Activated T-helper 2 cell treated with anti-CD3 and anti-CD28 coated beads, Interferon-gamma antibody, Interleukin-2, Interleukin-4, amounts not matched to agents 10 μg/mL and 5 μg/mL and 100 μg/mL, durations not matched to agents 14 hours and 24 hours and 36 hours (primary cell): ENCODE data around the gene LRIG1. TPM values are rescaled to one million over a fixed set of nuclear protein-coding genes. Genes with fewer than 3 reads are reported as not detected.

Experiments used
- DNase-seq: peaks from one replicate; pipeline ENCODE4 v3.0.0; 2021; ENCODE audit warnings: low spot score
- H3K27ac Mint-ChIP-seq: one replicate; pipeline ENCODE4 v1.8.0; 2021; ENCODE audit warnings: mixed read lengths
- H3K27me3 Mint-ChIP-seq: one replicate; pipeline ENCODE4 v1.8.0; 2021; ENCODE audit warnings: low read depth, mixed read lengths
- H3K36me3 Mint-ChIP-seq: one replicate; pipeline ENCODE4 v1.8.0; 2021; ENCODE audit warnings: low read depth, mixed read lengths
- H3K4me1 Mint-ChIP-seq: one replicate; pipeline ENCODE4 v1.8.0; 2021; ENCODE audit warnings: low read depth, mixed read lengths
- H3K4me3 Mint-ChIP-seq: one replicate; pipeline ENCODE4 v1.8.0; 2021; ENCODE audit warnings: low read depth, mild to moderate bottlenecking, moderate library complexity, mixed read lengths
- H3K9me3 Mint-ChIP-seq: one replicate; pipeline ENCODE4 v1.8.0; 2021; ENCODE audit warnings: mixed read lengths
- intact Hi-C: fragments of 100-400 bp; cut with micrococcal nuclease; formaldehyde crosslinking; loops from one replicate; pipeline ENCODE4 v1.15.1; 2023
- total RNA-seq: library from RNA; stranded (reverse); gene quantifications from 2 replicates; pipeline ENCODE4 v1.2.3, GENCODE V29; 2022

Gene LRIG1
- total RNA-seq, 1 donor from 2014 or later: 42.5 TPM

- peaks cover 94% of the 10 kb centered on the region for H3K36me3 Mint-ChIP-seq
- H3K9me3 Mint-ChIP-seq: no peaks in the 10 kb centered on the region
- intact Hi-C loops: no loop called here
- DNase-seq: no peak
- H3K4me3 Mint-ChIP-seq: no peak overlapping the region
- H3K27ac Mint-ChIP-seq: no peak overlapping the region
- no peaks in the 10 kb centered on the region for H3K27me3 Mint-ChIP-seq
- peaks cover 18% of the 10 kb centered on the region for H3K4me1 Mint-ChIP-seq
These were observed 118.7 kb downstream of the LRIG1 start for GRCh38 chr3:66382142-66382541.

- H3K4me3 Mint-ChIP-seq: no peak overlapping the region
These were observed 119.2 kb downstream of the LRIG1 start for GRCh38 chr3:66381626-66382025.

DNA sequence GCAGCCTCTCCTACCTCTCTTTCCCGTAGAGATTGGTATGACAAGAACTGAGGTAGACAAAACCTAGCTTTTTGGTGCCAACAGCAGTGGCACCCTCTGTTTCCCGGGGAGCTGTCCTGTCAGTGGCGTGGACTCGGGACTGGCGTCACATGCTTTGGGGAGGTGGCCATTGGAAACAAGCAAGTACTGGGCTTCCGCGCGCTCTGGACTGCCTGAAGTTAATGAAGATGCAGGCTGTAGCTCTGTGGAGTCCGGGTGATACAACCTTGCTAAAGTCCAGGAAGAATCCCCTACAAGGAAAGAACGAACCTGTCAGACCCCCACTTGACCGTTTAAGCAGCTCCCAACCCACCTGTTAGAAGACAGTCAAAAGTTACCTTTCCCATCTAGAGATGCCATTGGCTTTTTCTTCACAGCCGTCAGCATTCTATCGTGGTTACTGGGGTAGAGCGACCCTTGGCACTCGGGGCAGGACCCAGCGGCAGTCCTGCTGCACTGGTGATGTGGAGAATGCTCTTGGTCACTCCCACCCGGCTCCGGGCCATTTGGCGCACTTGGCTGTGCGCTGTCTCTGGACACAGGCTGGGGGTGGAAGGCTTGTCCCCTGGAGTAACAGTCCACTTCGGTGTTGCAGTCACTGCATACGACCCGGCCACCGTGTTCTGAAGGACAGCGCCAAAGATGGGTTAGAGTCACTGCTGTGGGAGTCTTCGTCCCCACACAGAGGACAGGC is 120.5 kb downstream of the LRIG1 start:
- Mint-ChIP-seq H3K36me3 (peaks cover 93% of the 10 kb centered on the region), H3K27ac (no peak overlapping the region)

More at GRCh38 chr3:66381626-66382025, 119.2 kb downstream of the LRIG1 start:
- Mint-ChIP-seq H3K4me1 (peaks cover 18% of the 10 kb centered on the region), H3K9me3 (no peaks in the 10 kb centered on the region), H3K27me3 (no peaks in the 10 kb centered on the region), H3K36me3 (peaks cover 94% of the 10 kb centered on the region), H3K27ac (no peak overlapping the region)
- intact Hi-C loops: no loop called here
- DNase-seq: no peak

GRCh38 chr3:66379565-66379964 is 121.3 kb downstream of the LRIG1 start:
- Mint-ChIP-seq H3K9me3 (no peaks in the 10 kb centered on the region), H3K4me1 (peaks cover 18% of the 10 kb centered on the region), H3K4me3 (no peak overlapping the region), H3K36me3 (peaks cover 85% of the 10 kb centered on the region), H3K27ac (no peak overlapping the region), H3K27me3 (no peaks in the 10 kb centered on the region)
- DNase-seq: no peak
- intact Hi-C loops: loop anchor here (5.0 kb wide), 1 partner anchor 102 kb away; no protein-coding TSS in a partner anchor

More for the DNA sequence above, 120.5 kb downstream of the LRIG1 start:
- Mint-ChIP-seq H3K4me1 (peaks cover 18% of the 10 kb centered on the region), H3K4me3 (no peak overlapping the region), H3K9me3 (no peaks in the 10 kb centered on the region), H3K27me3 (no peaks in the 10 kb centered on the region)
- no peak for DNase-seq
- intact Hi-C loops: no loop called here

DNA sequence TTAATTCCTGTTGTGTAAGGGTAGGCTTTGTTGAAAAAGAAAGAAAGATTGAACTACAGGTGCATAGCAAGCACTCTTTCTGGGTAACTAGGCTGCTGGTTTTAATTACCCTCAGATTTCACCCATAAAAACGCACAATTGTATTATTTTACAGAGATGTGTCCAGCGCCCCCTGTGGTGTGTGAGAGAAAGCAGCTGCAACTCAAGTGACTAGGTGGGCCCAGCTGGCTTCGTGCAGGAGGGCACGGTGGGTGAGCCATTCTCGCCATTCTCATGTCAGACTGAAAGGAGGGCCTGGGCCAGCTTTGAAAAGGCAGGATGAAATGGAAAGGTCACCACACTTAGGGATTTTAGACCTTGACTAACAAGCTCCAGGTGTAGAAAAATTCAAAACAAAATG is 122.6 kb downstream of the LRIG1 start:
- Mint-ChIP-seq H3K36me3 (peaks cover 80% of the 10 kb centered on the region), H3K27me3 (no peaks in the 10 kb centered on the region), H3K9me3 (no peaks in the 10 kb centered on the region), H3K27ac (peak overlapping the region; percentile 66), H3K4me3 (no peak overlapping the region), H3K4me1 (peaks cover 18% of the 10 kb centered on the region)
- no peak for DNase-seq
- intact Hi-C loops: loop anchor here (5.0 kb wide), 1 partner anchor 101 kb away; no protein-coding TSS in a partner anchor

- Mint-ChIP-seq H3K9me3 (no peaks in the 10 kb centered on the region), H3K27me3 (no peaks in the 10 kb centered on the region), H3K4me1 (peaks cover 18% of the 10 kb centered on the region), H3K36me3 (peaks cover 76% of the 10 kb centered on the region), H3K27ac (peak overlapping the region; percentile 66), H3K4me3 (no peak overlapping the region)
- intact Hi-C loops: loop anchor here (5.0 kb wide), 1 partner anchor 100 kb away; no protein-coding TSS in a partner anchor
- DNase-seq: no peak
These were observed 123.0 kb downstream of the LRIG1 start for GRCh38 chr3:66377800-66378199.

DNA sequence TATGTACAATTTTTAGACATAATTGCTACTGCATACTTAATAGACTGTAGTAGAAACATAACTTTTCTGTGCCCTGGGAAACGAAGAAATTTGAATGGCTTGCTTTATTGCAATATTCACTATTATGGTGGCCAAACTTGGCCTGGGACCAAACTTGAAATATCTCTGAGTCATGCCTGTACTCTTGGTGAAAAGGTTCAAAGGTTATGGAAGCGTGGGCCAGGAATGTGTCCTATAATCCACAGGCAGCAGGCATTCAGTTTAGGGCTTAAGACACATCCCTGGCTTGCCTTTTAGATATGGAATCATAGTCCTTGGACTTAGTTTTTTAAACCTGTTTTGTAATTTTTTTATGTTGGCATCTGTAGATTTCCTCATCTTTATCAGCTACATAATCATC is 124.3 kb downstream of the LRIG1 start:
- Mint-ChIP-seq H3K27me3 (no peaks in the 10 kb centered on the region), H3K9me3 (no peaks in the 10 kb centered on the region), H3K4me3 (no peak overlapping the region), H3K36me3 (peaks cover 67% of the 10 kb centered on the region), H3K27ac (no peak overlapping the region), H3K4me1 (peaks cover 18% of the 10 kb centered on the region)
- intact Hi-C loops: loop anchor here (5.0 kb wide), 1 partner anchor 99 kb away; no protein-coding TSS in a partner anchor
- no peak for DNase-seq

GRCh38 chr3:66372681-66373350 is 128.0 kb downstream of the LRIG1 start:
- no peak overlapping the region for H3K4me3 Mint-ChIP-seq
- no peaks in the 10 kb centered on the region for H3K27me3 Mint-ChIP-seq
- H3K27ac Mint-ChIP-seq: no peak overlapping the region
- DNase-seq: no peak
- H3K36me3 Mint-ChIP-seq: peaks cover 43% of the 10 kb centered on the region
- H3K9me3 Mint-ChIP-seq: no peaks in the 10 kb centered on the region
- intact Hi-C loops: no loop called here
- peaks cover 4% of the 10 kb centered on the region for H3K4me1 Mint-ChIP-seq

DNA sequence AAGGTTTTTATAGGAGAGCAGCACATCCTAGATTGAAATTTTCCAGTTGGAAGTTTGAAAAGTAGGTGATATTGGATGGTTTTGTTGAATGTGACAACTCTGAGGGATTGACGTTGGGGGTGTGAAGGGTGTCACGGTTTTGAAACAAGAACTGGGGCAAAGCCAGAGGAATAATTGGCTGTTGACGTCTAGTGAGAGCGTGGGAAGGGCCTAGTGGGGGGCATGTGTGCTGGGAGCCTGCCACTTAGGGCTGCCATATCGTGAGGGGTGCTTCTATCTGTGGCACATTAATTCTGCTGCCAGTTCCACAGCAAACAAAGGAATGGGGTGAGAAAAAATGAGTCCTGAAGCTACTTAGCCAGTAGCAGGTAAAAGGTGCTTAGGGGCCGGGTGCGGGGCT is 129.4 kb downstream of the LRIG1 start:
- no peaks in the 10 kb centered on the region for H3K4me1 Mint-ChIP-seq
- no peaks in the 10 kb centered on the region for H3K9me3 Mint-ChIP-seq
- H3K27ac Mint-ChIP-seq: no peak overlapping the region
- no peak for DNase-seq
- H3K27me3 Mint-ChIP-seq: no peaks in the 10 kb centered on the region
- H3K36me3 Mint-ChIP-seq: peaks cover 29% of the 10 kb centered on the region
- intact Hi-C loops: no loop called here
- no peak overlapping the region for H3K4me3 Mint-ChIP-seq

DNA sequence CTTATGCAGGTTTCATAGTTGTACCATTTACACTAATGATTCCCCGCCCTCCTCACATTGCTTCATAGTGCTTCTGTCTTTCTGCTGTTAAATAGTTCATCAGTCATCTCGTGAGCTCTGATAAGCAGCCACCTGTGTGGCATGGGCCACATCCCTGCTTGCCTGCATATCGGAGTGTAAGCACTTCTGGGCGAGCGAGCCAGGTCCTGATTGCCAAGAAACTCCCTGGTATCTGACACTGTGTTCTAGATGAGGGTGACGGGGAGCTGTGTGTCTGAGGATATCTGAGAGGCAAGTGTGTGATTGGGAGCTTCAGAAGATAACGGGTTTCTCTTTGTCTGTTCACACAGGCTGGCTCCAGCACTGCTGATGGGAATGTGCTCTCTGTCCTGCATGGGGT is 130.6 kb downstream of the LRIG1 start:
- H3K4me3 Mint-ChIP-seq: no peak overlapping the region
- no peaks in the 10 kb centered on the region for H3K9me3 Mint-ChIP-seq
- H3K27me3 Mint-ChIP-seq: no peaks in the 10 kb centered on the region
- H3K36me3 Mint-ChIP-seq: peaks cover 19% of the 10 kb centered on the region
- H3K27ac Mint-ChIP-seq: no peak overlapping the region
- H3K4me1 Mint-ChIP-seq: no peaks in the 10 kb centered on the region
- intact Hi-C loops: no loop called here
- DNase-seq: no peak

DNA sequence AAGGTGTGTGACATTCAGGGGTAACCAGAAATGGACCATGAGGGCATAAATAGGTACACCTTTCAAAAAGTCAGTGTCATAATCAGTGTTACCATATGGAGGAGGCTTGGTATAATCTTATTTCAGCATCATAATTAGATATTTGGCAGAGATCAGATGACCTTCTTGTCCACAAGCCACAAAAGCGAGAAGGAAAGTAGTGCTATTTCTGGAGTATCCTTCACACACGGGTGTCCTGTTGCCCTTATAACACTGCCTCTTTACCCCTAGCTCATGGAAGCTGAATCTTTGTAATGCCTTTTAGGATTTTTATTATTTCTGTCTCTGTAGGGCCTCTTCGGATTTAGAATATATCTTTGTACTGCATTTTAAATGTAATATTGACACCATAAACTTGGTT is 132.8 kb downstream of the LRIG1 start:
- intact Hi-C loops: no loop called here
- Mint-ChIP-seq H3K9me3 (no peaks in the 10 kb centered on the region), H3K27ac (no peak overlapping the region), H3K27me3 (no peaks in the 10 kb centered on the region), H3K36me3 (peaks cover 11% of the 10 kb centered on the region), H3K4me3 (no peak overlapping the region), H3K4me1 (no peaks in the 10 kb centered on the region)
- no peak for DNase-seq

DNA sequence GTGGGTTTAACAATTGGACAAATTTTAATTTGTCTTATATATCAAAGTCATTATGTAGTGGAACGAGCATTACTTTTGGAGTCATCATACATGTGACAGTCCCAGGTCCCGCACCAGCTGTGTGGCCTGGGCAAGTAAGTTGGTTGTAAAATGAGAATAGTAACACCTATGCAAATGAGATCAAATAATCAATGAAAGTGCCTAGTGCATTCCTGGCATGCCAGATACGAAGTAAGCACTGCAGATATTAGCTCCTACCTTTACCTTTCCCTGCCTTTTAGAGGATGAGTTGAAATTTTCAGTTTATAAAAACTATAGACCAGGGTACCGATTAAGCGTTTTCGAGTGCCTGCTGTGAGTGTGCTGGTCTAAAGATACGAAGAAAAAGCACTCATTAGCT is 134.1 kb downstream of the LRIG1 start:
- Mint-ChIP-seq H3K36me3 (peaks cover 11% of the 10 kb centered on the region), H3K27ac (no peak overlapping the region), H3K27me3 (no peaks in the 10 kb centered on the region), H3K9me3 (no peaks in the 10 kb centered on the region), H3K4me3 (no peak overlapping the region), H3K4me1 (peaks cover 3% of the 10 kb centered on the region)
- intact Hi-C loops: no loop called here
- no peak for DNase-seq

DNA sequence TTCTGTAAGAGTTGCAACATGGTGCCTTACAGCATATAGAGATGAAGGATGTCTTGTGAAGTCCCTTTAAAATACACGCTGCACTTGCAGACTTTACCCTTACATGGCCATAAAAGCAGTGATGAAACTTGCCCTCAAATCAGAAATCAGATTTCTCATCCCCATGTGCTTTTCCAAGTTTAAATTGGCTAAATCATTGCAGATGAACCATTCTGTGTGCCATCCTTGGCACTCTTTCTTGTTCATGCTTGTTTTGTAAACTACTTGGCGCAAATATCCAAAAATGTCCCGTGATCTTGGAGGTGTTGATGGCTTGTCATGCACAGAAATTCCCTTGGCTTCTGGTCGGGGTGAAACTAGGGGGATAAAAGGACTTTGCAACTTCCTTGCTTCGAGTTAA is 135.7 kb downstream of the LRIG1 start:
- Mint-ChIP-seq H3K4me3 (no peak overlapping the region), H3K27ac (no peak overlapping the region), H3K36me3 (peaks cover 5% of the 10 kb centered on the region), H3K27me3 (no peaks in the 10 kb centered on the region), H3K9me3 (no peaks in the 10 kb centered on the region), H3K4me1 (peaks cover 3% of the 10 kb centered on the region)
- no peak for DNase-seq
- intact Hi-C loops: no loop called here
